Smooth muscle cell of the brain vasculature (primary cell): Measurements from ENCODE around the gene SIGLEC7.

ENCODE experiments used
- DNase-seq: peaks from one replicate; pipeline ENCODE4 v3.0.0-alpha.2; 2012; ENCODE audit warnings: low read depth, low spot score

The SIGLEC7 gene

DNA sequence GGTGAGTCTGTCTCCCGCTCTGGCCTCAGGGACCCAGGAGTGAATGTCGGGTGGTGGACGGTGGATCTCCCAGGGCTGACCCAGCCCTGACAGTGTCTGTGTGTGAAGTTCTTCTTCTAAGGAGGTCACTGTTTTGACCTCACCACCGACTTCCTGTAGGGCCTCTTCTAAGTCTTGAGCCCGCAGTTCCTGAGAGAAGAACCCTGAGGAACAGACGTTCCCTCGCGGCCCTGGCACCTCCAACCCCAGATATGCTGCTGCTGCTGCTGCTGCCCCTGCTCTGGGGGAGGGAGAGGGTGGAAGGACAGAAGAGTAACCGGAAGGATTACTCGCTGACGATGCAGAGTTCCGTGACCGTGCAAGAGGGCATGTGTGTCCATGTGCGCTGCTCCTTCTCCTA is at the start of gene SIGLEC7:
SIGLEC7 (plus strand) TSS at position 183 of the 400 bp plus-strand sequence; CDS start at position 252, 69 bp downstream.
- no peak for DNase-seq

- DNase-seq, result no peak
These were observed 49.0 kb upstream of the SIGLEC7 start for GRCh38 chr19:51093101-51093500.

DNA sequence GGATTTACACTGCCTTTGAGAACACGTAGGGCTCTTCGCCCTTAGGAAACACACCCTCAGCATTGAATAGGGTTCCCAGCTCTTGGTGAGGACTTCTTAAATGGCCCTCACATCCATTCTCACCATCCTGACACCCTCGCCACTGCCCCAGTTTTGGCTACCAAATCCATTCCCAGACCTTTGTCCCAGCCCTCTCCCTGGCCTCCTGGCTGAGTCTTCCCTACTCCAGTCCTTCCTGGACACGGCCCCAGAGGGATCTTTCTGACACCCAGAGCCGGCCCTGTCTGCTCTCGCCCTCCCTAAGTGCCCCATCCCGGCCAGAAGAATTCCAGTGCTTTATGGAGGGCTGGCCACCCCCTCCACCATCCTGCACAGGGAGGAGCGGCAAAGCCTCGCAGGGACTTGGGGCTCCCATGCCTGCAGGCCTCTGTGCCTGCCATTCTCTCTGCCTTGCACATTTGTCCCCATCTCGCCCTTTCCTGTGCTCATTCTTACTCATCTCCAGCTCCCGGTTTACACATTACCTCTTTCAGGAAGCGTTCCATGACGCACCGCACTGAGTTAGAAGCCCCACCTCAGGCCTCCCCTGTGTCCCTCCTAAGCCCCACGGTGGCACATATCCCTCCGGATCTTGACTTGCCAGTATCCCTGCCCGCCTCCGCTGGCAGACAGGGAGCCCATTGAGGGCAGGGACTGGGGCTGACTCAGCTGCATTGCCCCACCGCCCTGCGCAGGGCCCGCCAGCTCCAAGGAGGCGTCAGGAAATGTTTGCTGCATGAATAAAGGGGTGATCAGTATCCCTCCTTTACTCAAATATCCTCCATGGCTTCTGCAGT is 48.4 kb upstream of the SIGLEC7 start:
- no peak for DNase-seq

- DNase-seq, result no peak
These were observed 47.3 kb upstream of the SIGLEC7 start for GRCh38 chr19:51094696-51095279.

DNA sequence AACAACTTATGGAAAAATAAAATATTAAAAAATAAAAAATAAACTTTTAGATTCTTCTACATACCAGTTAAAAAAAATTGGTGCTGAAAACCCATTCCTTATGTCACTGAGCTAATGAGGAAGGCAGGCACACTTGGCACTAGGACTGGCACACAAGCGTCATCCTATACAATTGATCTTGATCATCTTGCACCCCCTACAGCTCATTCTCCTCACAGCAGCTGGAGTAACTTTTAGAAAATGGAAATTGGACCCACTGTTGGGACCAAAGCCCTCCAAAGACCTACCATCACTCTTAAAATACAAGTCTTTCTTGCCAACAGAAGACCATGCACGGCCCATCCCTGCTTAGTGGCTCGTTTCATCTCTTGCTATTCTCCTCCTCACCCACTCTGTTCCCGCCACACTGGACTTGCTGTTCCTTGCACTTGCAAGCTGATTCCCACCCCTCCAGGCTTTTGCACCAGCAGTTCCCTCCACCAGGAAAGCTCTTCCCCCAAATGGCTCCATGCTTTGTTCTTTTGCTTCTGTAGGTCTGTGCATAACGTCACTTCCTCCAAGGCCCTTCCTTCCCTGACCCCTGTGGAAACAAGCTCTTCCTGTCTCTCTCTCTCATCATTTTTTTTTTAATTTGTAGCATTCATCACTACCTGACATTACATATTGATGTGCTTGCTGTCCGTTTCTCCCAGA is 45.5 kb upstream of the SIGLEC7 start:
- no peak for DNase-seq

DNA sequence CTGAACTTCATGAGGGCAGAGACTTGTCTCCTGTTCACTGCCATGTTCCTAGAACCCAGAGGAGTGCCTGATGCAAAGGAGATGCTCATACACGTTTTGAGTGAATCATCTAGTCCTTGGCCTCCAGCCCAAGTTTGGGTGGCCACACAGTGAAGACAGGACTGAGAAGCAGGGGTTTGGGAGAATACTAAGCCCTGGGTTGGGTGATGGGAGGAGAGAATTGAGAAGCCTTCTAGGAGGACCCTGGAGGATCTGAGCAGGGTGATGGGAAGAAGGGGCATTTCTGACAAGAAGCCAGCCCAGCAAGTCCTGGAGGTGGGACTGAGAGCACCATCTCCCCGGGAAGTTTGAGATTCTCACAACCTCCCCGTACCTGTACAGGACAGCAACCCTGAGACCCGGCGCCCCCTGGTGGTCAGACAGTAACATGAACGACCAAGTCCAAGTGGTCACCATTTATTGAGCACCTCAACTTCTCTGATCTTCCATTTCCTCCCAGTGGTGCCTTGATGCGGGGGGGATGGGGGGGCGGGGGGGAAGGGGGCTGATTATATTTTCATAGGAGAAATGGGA is 44.8 kb upstream of the SIGLEC7 start:
- no peak for DNase-seq

DNA sequence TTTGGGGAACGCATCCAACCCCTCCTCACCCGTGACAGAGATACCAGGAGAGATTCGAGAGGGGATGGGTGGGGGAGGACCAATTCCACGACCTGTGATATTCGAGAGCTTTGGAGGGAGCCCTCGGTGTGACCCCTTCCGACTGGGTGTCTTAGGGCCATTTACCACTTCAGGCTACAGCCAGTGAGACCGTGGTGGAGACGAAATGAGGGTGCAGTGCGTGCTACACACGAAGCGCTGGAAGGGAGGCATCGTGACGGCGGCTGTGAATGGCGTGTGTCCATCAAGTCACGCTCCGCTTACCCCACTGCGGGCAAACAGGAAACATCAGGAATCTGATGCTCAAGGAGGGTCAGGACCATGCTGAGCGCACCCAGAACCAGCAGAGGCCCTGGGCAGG is 44.3 kb upstream of the SIGLEC7 start:
- DNase-seq, result no peak

DNA sequence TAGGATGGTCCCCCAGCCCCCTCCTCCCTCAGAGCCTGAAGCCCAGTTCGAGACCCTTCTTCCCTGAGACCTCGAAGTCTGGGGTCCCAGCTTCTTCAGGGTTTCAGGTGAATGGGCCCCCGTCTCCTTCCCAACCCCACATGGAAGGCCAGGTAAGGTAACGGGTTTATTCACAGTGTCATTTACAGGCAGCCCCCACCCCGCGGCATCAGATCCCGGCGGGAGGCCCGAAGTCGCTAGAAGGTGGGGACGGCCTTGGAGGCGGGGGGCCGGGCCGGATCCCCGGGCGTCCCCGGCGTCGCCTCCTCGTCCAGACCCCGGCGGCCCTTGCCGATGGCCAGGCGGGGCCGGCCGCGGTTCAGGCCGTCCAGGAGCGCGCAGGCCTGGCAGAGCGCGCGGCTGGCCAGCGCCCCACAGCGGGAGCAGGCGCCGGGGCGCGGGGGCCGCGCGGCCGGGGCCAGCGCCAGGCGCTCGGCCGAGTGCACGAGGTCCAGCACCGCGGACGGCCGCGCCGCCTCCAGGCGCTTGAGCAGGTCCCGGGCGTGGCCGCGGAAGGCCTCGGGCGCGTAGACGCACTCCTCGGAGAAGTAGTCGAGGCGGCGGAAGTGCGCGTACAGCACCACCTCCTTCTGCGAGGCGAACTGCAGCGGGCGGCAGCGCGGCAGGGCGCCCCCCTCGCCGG is 43.6 kb upstream of the SIGLEC7 start:
- no peak for DNase-seq

- DNase-seq, result no peak
These were observed 43.1 kb upstream of the SIGLEC7 start for GRCh38 chr19:51099047-51099382.

DNA sequence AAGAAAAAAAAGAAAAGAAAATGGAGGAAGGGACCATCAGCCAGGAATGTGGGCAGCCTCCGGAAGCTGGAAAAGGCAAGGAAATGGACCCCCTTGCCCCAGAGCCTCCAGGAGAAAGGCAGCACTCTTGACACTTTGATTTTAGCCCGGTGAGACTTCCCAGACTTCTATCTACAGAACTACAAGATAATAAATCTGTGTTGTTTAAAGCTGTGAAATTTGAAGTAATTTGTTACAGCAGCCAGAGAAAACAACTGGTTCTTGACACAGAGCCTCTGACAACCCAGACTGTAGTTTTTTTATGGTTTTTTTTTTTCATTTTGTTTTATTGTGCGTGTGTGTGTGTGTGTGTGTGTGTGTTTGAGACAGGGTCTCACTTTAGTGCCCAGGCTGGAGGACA is 41.5 kb upstream of the SIGLEC7 start:
- no peak for DNase-seq

GRCh38 chr19:51101171-51101865 is 40.8 kb upstream of the SIGLEC7 start:
- no peak for DNase-seq

- no peak for DNase-seq
These were observed 39.1 kb upstream of the SIGLEC7 start for GRCh38 chr19:51102991-51103390.

DNA sequence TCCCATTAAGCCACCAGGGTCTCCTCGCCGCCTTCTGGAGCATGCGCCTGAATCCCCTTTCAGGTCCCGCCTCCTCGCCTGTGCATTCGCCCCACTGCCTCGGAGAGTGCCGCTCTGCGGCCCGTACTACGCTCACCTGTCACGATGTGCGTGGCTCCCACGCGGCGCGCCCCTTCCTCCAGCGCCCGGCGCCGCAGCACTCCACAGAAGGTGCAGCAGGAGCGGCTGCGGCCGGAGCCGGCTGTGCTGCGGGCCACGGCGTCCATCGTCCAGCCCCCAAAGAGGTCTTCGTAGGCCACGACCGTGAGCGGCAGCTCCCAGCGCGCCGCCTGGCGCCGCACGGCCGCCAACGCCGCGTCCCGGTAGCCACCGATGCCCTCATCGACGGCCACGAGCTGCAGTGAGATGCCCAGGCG is 38.2 kb upstream of the SIGLEC7 start:
- no peak for DNase-seq

DNA sequence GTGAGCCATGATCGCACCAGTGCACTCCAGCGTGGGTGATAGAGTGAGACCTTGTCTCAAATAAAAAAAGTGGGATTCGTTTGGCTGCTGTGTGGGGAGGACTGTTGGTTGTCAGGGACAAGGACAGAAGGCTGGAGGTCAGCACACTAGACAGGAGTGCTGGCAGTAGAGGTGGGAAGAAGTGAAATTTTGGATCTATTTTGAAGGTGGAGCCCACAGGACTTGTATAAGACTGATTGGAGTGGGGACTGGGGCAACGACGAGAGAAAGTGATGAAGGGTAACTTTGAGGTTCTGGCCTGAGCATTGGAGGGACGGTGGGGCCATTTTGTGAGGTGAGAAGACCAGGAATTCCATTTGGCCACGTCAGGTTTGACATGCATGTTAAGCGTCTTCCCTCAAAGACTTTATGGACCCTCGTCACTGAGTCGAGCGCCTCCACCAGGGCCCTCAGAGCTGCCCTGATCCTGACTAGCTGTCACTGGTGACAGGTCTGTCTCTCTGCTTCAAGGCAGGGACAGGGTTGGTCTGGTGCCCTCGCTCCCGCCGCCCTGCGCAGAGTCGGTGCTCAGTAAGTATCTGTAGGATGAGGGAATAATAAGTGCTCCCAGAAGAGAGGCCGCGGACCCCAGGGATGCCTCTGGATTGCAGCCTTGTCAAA is 34.6 kb upstream of the SIGLEC7 start:
- no peak for DNase-seq

DNA sequence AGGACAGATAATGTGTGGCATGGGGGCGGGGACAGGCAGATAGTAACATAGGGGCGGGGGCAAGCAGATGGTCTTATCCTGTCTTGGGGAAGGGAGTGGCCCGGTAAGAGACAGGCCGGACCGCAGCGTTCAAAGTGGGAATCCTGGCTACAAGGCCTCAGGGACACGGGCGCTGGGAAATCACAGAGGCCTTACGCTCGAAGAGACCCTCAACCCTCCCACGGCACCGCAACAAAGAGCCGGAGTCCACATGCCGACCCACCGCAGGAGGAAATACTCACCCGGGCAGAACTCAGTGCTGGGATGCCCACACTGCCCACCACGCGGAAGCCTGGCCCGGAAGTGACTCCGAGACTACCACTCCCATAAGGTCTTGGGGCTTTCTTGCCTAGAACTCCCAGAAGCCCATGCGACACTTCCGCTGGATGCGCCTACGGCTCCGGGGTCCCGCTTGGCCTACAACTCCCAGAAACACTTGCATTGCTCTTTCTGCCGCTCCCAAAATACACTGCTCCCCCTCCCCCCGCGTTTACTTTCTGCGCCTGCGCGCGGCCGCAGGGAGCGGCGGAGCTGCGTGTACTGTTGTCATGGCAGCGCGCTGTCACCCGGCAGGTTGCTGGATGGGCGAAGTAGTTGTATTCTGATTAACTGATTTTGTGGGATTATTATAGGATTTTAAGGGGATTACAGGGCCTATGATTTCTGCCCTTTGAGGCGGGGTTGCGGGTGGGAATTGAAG is 33.9 kb upstream of the SIGLEC7 start, which contains the start of gene CTU1:
CTU1 (minus strand) TSS at position 344 of the 739 bp plus-strand sequence. CDS start 3,840 bp downstream, outside the sequence.
- peak; percentile 98 for DNase-seq

DNA sequence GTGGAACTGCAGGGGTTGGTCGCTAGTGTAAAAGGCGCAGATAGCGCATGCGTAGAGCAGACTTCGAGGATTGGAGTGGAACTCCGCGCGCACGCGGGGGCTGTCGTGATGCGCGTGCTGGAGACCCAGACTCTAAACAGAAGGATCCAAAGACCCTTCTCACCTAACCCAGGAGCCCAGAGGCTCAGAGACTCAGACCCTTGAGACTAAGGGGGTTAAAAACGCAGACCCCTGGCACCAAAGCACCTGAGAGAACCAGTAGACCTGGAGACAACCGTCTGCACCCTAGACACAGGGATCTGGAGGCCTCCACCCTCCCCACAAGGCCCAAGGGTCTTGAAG is 33.3 kb upstream of the SIGLEC7 start:
- DNase-seq, result no peak

GRCh38 chr19:51110666-51110971 is 31.5 kb upstream of the SIGLEC7 start:
- DNase-seq, result no peak

GRCh38 chr19:51111606-51112005 is 30.5 kb upstream of the SIGLEC7 start:
- DNase-seq, result no peak

GRCh38 chr19:51114087-51114729 is 27.9 kb upstream of the SIGLEC7 start:
- DNase-seq, result no peak
